ENCODE results near the gene ULBP3.

ULBP3 gene

DNA sequence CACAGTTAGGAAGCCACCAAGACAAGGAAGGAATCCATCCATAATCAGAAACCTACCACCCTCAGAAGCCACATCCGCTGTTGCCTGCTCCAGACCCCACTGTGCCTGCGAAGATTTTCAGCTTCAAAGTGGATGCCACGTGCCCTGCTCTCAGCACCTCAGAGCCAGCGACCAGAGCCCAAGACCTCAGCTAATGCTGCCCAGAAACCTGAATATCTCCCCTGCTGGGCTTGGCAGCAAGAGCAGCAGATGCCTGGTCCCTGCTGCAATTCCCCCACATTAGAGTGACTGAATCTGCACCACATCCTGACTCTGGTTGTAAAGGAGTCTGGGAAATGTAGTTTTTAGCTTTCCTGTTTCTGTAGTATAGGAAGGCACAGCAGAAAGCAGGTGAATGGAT, 10.7 kb upstream of the ULBP3 start:
- H3K4me3 ChIP-seq (ENCODE audit: low read length) = no peak overlapping the region
- no peaks in the 10 kb centered on the region for H3K79me2 ChIP-seq (ENCODE audit: control insufficient read depth, low read length)
- H4K20me1 ChIP-seq (ENCODE audit: control insufficient read depth, insufficient read depth, low read depth, low read length) = no peaks in the 10 kb centered on the region
- no peaks in the 10 kb centered on the region for H3K4me1 ChIP-seq (ENCODE audit: control insufficient read depth, low read length)
- H3K27me3 ChIP-seq (ENCODE audit: control insufficient read depth, low read length) = peaks cover 23% of the 10 kb centered on the region
- TF ChIP-seq EZH2phosphoT487 (IDR thresholded peaks at IDR 0.05; ENCODE audit: borderline replicate concordance, low read length) = no peak
- TF ChIP-seq, protein P1, sequence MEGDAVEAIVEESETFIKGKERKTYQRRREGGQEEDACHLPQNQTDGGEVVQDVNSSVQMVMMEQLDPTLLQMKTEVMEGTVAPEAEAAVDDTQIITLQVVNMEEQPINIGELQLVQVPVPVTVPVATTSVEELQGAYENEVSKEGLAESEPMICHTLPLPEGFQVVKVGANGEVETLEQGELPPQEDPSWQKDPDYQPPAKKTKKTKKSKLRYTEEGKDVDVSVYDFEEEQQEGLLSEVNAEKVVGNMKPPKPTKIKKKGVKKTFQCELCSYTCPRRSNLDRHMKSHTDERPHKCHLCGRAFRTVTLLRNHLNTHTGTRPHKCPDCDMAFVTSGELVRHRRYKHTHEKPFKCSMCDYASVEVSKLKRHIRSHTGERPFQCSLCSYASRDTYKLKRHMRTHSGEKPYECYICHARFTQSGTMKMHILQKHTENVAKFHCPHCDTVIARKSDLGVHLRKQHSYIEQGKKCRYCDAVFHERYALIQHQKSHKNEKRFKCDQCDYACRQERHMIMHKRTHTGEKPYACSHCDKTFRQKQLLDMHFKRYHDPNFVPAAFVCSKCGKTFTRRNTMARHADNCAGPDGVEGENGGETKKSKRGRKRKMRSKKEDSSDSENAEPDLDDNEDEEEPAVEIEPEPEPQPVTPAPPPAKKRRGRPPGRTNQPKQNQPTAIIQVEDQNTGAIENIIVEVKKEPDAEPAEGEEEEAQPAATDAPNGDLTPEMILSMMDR (IDR thresholded peaks at IDR 0.05; ENCODE audit: low read depth, low read length, poor library complexity, severe bottlenecking) = no peak
- no peak overlapping the region for H3K4me2 ChIP-seq (ENCODE audit: low read length)
- H3K36me3 ChIP-seq (ENCODE audit: control insufficient read depth, low read length) = no peaks in the 10 kb centered on the region
- H3F3A ChIP-seq (ENCODE audit: control insufficient read depth, insufficient read depth) = no peaks in the 10 kb centered on the region
- no peak overlapping the region for H3K27ac ChIP-seq (ENCODE audit: low read depth, low read length)
- no peaks in the 10 kb centered on the region for H3K9me2 ChIP-seq (replicated peaks; ENCODE audit: control insufficient read depth, low read length)
- H3K9me3 ChIP-seq (ENCODE audit: control insufficient read depth, insufficient read depth, low read length) = no peaks in the 10 kb centered on the region

DNA sequence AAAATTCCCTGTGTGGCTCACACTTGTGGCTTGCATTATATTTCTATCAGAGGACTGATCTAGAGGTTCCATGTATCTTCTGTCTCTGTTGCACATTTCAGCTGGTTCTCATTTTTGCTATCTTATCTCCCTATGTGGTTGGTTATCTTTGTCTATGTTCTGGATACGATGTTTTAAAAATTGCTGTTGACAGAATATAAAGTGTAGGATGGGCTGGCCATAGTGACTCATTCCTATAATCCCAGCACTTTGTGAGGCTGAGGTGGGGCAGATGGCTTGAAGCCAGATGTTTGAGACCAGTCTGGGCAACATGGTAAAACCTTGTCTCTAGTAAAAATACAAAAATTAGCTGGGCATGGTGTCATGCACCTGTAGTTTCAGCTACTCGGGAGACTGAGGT, 9.9 kb upstream of the ULBP3 start:
- no peaks in the 10 kb centered on the region for H3F3A ChIP-seq (ENCODE audit: control insufficient read depth, insufficient read depth)
- H3K9me3 ChIP-seq (ENCODE audit: control insufficient read depth, insufficient read depth, low read length) = no peaks in the 10 kb centered on the region
- no peaks in the 10 kb centered on the region for H3K9me2 ChIP-seq (replicated peaks; ENCODE audit: control insufficient read depth, low read length)
- H3K36me3 ChIP-seq (ENCODE audit: control insufficient read depth, low read length) = no peaks in the 10 kb centered on the region
- no peaks in the 10 kb centered on the region for H3K79me2 ChIP-seq (ENCODE audit: control insufficient read depth, low read length)
- H3K27me3 ChIP-seq (ENCODE audit: control insufficient read depth, low read length) = peaks cover 20% of the 10 kb centered on the region
- no peak overlapping the region for H3K4me2 ChIP-seq (ENCODE audit: low read length)
- H4K20me1 ChIP-seq (ENCODE audit: control insufficient read depth, insufficient read depth, low read depth, low read length) = no peaks in the 10 kb centered on the region
- no peak for TF ChIP-seq EZH2phosphoT487 (IDR thresholded peaks at IDR 0.05; ENCODE audit: borderline replicate concordance, low read length)
- TF ChIP-seq, protein P1 (IDR thresholded peaks at IDR 0.05; ENCODE audit: low read depth, low read length, poor library complexity, severe bottlenecking) = no peak
- H3K27ac ChIP-seq (ENCODE audit: low read depth, low read length) = no peak overlapping the region
- no peaks in the 10 kb centered on the region for H3K4me1 ChIP-seq (ENCODE audit: control insufficient read depth, low read length)
- H3K4me3 ChIP-seq (ENCODE audit: low read length) = no peak overlapping the region

DNA sequence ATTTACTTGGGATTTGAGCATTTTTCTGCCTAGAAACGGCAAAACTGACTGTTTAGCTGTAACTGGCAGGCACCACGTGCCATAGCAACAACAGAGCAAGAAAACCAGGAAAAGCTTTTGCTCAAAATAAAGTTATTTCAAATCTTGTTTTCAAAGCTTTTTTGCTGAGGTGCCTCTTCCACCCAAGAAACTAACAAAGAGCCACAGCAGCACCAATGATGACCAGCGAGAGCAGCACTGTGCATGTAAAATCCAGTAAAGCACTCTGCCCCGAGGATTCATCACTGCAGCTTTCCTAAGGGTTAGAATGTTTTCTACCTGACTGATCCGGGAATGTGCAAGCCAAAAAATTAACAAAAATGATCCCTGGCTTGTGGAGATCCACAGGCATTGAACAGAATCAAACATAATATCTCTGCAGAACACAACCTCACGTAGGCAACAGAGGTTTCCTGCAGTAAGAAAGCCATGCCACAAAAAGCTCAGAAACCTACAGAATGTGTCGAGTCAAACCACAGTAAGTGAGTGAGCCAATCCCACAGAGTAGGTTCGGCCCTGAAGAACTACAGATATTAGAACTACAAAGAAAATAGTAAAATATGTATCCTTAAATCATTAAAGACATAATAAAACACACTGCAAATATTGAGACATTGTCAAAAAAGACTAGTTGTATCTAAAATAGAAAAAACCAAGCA, 7.4 kb upstream of the ULBP3 start:
- Histone ChIP-seq H3K27ac (ENCODE audit: low read depth, low read length) (no peak overlapping the region), H3K4me1 (ENCODE audit: control insufficient read depth, low read length) (0 out of 2 replicates have a peak, but pooled peaks cover 3% of the 10 kb centered on the region), H3K4me3 (ENCODE audit: low read length) (no peak overlapping the region), H3K36me3 (ENCODE audit: control insufficient read depth, low read length) (no peaks in the 10 kb centered on the region), H3K4me2 (ENCODE audit: low read length) (no peak overlapping the region), H3K9me3 (ENCODE audit: control insufficient read depth, insufficient read depth, low read length) (no peaks in the 10 kb centered on the region), H3F3A (ENCODE audit: control insufficient read depth, insufficient read depth) (no peaks in the 10 kb centered on the region), H4K20me1 (ENCODE audit: control insufficient read depth, insufficient read depth, low read depth, low read length) (no peaks in the 10 kb centered on the region), H3K9me2 (replicated peaks; ENCODE audit: control insufficient read depth, low read length) (no peaks in the 10 kb centered on the region), H3K79me2 (ENCODE audit: control insufficient read depth, low read length) (no peaks in the 10 kb centered on the region), H3K27me3 (ENCODE audit: control insufficient read depth, low read length) (peaks cover 13% of the 10 kb centered on the region)
- no peak for TF ChIP-seq EZH2phosphoT487 (IDR thresholded peaks at IDR 0.05; ENCODE audit: borderline replicate concordance, low read length)
- TF ChIP-seq, protein P1 (IDR thresholded peaks at IDR 0.05; ENCODE audit: low read depth, low read length, poor library complexity, severe bottlenecking) = no peak
